ENCODE results near the gene LIME1. TPM values are rescaled to one million over a fixed set of nuclear protein-coding genes. Genes with fewer than 3 reads are reported as not detected.

LIME1 gene
- total RNA-seq, 2 donors from 2014 or later = 7.6 to 10.1 TPM

DNA sequence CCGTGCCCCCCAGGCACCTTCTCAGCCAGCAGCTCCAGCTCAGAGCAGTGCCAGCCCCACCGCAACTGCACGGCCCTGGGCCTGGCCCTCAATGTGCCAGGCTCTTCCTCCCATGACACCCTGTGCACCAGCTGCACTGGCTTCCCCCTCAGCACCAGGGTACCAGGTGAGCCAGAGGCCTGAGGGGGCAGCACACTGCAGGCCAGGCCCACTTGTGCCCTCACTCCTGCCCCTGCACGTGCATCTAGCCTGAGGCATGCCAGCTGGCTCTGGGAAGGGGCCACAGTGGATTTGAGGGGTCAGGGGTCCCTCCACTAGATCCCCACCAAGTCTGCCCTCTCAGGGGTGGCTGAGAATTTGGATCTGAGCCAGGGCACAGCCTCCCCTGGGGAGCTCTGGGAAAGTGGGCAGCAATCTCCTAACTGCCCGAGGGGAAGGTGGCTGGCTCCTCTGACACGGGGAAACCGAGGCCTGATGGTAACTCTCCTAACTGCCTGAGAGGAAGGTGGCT lies 39.1 kb upstream of the LIME1 start:
- Histone ChIP-seq H3K9me3 (ENCODE audit: control insufficient read depth, low read length) (no peaks in the 10 kb centered on the region), H3K4me1 (ENCODE audit: control insufficient read depth, insufficient read depth, low read length) (no peaks in the 10 kb centered on the region), H3K4me3 (ENCODE audit: low read length) (no peak overlapping the region), H3K27me3 (ENCODE audit: control insufficient read depth, insufficient read depth, low read length, poor library complexity, severe bottlenecking) (no peaks in the 10 kb centered on the region), H3K36me3 (ENCODE audit: control insufficient read depth, insufficient read depth, low read length) (no peaks in the 10 kb centered on the region), H3K27ac (ENCODE audit: low read depth, low read length) (no peak overlapping the region), H3K9ac (ENCODE audit: extremely low read depth, low read length, poor library complexity, severe bottlenecking) (no peak overlapping the region)
- H3K27me3 Mint-ChIP-seq (ENCODE audit: insufficient read depth) = no peaks in the 10 kb centered on the region
- 88 to 91% methylated on average over 5 to 7 of the region's 7 CpGs for WGBS, 2 experiments (ENCODE audit: insufficient coverage in 1 of 2, insufficient read length in 1 of 2)
- H3K36me3 Mint-ChIP-seq (ENCODE audit: low read depth) = peaks cover 6% of the 10 kb centered on the region
- no peaks in the 10 kb centered on the region for H3K4me1 Mint-ChIP-seq
- H3K4me3 Mint-ChIP-seq = no peak overlapping the region
- peak; percentile 61 for DNase-seq
- TF ChIP-seq, protein P1, sequence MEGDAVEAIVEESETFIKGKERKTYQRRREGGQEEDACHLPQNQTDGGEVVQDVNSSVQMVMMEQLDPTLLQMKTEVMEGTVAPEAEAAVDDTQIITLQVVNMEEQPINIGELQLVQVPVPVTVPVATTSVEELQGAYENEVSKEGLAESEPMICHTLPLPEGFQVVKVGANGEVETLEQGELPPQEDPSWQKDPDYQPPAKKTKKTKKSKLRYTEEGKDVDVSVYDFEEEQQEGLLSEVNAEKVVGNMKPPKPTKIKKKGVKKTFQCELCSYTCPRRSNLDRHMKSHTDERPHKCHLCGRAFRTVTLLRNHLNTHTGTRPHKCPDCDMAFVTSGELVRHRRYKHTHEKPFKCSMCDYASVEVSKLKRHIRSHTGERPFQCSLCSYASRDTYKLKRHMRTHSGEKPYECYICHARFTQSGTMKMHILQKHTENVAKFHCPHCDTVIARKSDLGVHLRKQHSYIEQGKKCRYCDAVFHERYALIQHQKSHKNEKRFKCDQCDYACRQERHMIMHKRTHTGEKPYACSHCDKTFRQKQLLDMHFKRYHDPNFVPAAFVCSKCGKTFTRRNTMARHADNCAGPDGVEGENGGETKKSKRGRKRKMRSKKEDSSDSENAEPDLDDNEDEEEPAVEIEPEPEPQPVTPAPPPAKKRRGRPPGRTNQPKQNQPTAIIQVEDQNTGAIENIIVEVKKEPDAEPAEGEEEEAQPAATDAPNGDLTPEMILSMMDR (conservative IDR thresholded peaks at IDR 0.05) = peak; percentile 19
- peaks cover 2% of the 10 kb centered on the region for H3K9me3 Mint-ChIP-seq
- H3K27ac Mint-ChIP-seq = no peak overlapping the region

DNA sequence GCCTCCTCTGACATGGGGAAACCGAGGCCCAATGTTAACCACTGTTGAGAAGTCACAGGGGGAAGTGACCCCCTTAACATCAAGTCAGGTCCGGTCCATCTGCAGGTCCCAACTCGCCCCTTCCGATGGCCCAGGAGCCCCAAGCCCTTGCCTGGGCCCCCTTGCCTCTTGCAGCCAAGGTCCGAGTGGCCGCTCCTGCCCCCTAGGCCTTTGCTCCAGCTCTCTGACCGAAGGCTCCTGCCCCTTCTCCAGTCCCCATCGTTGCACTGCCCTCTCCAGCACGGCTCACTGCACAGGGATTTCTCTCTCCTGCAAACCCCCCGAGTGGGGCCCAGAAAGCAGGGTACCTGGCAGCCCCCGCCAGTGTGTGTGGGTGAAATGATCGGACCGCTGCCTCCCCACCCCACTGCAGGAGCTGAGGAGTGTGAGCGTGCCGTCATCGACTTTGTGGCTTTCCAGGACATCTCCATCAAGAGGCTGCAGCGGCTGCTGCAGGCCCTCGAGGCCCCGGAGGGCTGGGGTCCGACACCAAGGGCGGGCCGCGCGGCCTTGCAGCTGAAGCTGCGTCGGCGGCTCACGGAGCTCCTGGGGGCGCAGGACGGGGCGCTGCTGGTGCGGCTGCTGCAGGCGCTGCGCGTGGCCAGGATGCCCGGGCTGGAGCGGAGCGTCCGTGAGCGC lies 38.5 kb upstream of the LIME1 start:
- H3K4me3 ChIP-seq (ENCODE audit: low read length) = no peak overlapping the region
- peaks cover 2% of the 10 kb centered on the region for H3K9me3 Mint-ChIP-seq
- peaks cover 6% of the 10 kb centered on the region for H3K36me3 Mint-ChIP-seq (ENCODE audit: low read depth)
- no peaks in the 10 kb centered on the region for H3K36me3 ChIP-seq (ENCODE audit: control insufficient read depth, insufficient read depth, low read length)
- no peaks in the 10 kb centered on the region for H3K27me3 Mint-ChIP-seq (ENCODE audit: insufficient read depth)
- TF ChIP-seq, protein P1 (conservative IDR thresholded peaks at IDR 0.05) = no peak
- H3K9ac ChIP-seq (ENCODE audit: extremely low read depth, low read length, poor library complexity, severe bottlenecking) = no peak overlapping the region
- H3K27me3 ChIP-seq (ENCODE audit: control insufficient read depth, insufficient read depth, low read length, poor library complexity, severe bottlenecking) = no peaks in the 10 kb centered on the region
- H3K9me3 ChIP-seq (ENCODE audit: control insufficient read depth, low read length) = no peaks in the 10 kb centered on the region
- DNase-seq = peak; percentile 52
- no peak overlapping the region for H3K4me3 Mint-ChIP-seq
- H3K4me1 Mint-ChIP-seq = no peaks in the 10 kb centered on the region
- WGBS, 2 experiments (ENCODE audit: insufficient coverage in 1 of 2, insufficient read length in 1 of 2) = 90 to 95% methylated on average over 28 to 40 of the region's 40 CpGs
- no peak overlapping the region for H3K27ac ChIP-seq (ENCODE audit: low read depth, low read length)
- no peaks in the 10 kb centered on the region for H3K4me1 ChIP-seq (ENCODE audit: control insufficient read depth, insufficient read depth, low read length)
- H3K27ac Mint-ChIP-seq = no peak overlapping the region

DNA sequence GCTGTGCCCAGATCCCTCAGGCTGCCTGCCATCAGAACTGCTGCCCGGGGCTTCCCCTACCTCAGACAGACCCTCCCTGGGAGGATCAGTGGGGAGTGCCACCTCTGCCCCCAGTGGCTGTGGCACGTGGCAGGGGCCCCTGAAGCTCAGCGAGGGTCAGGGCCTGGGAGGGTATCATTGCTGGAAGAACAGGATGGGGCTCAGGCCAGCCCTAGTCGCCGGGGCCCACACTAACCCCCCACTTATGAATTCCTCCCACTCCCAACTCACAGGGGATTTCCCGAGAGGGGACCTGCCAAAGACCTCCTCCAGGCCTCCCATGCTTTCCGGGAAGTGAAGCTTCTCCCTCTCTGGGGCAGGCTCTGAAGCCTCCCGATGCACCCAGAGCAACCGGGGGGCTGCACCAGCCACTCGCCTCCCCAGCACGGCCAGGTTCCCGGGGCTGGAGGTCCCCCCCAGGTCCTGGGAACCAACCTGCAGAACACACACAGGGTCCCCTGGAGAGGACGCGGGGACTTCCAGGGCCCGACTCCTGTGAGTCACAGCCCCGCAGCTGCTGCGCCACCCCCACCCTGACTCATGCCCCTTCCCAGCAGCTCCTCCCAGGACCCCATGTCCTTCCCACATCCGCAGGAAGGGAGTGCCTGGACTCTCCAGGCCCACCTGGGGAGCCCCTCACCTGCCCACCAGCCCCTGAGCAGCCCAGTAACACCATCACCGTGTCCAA lies 37.6 kb upstream of the LIME1 start:
- Mint-ChIP-seq H3K4me1 (no peaks in the 10 kb centered on the region), H3K36me3 (ENCODE audit: low read depth) (peaks cover 3% of the 10 kb centered on the region), H3K27me3 (ENCODE audit: insufficient read depth) (no peaks in the 10 kb centered on the region), H3K4me3 (no peak overlapping the region), H3K27ac (no peak overlapping the region), H3K9me3 (no peaks in the 10 kb centered on the region)
- Histone ChIP-seq H3K27ac (ENCODE audit: low read depth, low read length) (peak overlapping the region; percentile 38), H3K9ac (ENCODE audit: extremely low read depth, low read length, poor library complexity, severe bottlenecking) (no peak overlapping the region), H3K9me3 (ENCODE audit: control insufficient read depth, low read length) (no peaks in the 10 kb centered on the region), H3K4me3 (ENCODE audit: low read length) (no peak overlapping the region), H3K27me3 (ENCODE audit: control insufficient read depth, insufficient read depth, low read length, poor library complexity, severe bottlenecking) (no peaks in the 10 kb centered on the region), H3K36me3 (ENCODE audit: control insufficient read depth, insufficient read depth, low read length) (no peaks in the 10 kb centered on the region), H3K4me1 (ENCODE audit: control insufficient read depth, insufficient read depth, low read length) (no peaks in the 10 kb centered on the region)
- TF ChIP-seq, protein P1 (conservative IDR thresholded peaks at IDR 0.05) = no peak
- DNase-seq = peak; percentile 71
- 73 to 86% methylated on average over 7 to 19 of the region's 19 CpGs for WGBS, 2 experiments (ENCODE audit: insufficient coverage in 1 of 2, insufficient read length in 1 of 2)
